Measurements from ENCODE around the gene ADH5.

DNA sequence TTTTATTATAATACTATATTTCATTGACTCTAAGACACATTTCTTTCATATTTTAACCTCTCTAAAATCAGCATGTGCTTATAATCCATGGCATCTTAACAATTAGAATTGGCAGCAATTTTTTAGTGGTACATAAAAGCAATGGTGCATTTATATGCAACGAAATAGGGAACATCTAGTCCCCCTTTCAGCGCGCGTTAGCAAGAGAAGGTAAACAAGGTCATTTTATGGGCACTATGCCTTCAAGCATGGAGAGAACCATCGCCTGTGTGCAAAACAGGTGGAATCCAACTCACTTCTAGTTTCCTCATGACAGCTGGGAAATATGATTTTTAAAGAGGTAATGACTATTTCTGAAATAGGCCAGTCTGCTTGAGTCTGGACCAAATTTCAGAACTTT is 6.4 kb downstream of the ADH5 start:
- TF ChIP-seq, protein P1, sequence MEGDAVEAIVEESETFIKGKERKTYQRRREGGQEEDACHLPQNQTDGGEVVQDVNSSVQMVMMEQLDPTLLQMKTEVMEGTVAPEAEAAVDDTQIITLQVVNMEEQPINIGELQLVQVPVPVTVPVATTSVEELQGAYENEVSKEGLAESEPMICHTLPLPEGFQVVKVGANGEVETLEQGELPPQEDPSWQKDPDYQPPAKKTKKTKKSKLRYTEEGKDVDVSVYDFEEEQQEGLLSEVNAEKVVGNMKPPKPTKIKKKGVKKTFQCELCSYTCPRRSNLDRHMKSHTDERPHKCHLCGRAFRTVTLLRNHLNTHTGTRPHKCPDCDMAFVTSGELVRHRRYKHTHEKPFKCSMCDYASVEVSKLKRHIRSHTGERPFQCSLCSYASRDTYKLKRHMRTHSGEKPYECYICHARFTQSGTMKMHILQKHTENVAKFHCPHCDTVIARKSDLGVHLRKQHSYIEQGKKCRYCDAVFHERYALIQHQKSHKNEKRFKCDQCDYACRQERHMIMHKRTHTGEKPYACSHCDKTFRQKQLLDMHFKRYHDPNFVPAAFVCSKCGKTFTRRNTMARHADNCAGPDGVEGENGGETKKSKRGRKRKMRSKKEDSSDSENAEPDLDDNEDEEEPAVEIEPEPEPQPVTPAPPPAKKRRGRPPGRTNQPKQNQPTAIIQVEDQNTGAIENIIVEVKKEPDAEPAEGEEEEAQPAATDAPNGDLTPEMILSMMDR (IDR thresholded peaks at IDR 0.05; ENCODE audit: low read length), result no peak
- TF ChIP-seq EZH2 (optimal IDR thresholded peaks at IDR 0.05; ENCODE audit: low read depth, low read length) (no peak), EZH2phosphoT487 (IDR thresholded peaks at IDR 0.05; ENCODE audit: low read length) (no peak)
